H9 (cell line): ENCODE data around the gene HMX1. TPM values are rescaled to one million over a fixed set of nuclear protein-coding genes. Genes with fewer than 3 reads are reported as not detected.

Experiments
- DNase-seq: peaks from one replicate; pipeline ENCODE4 v3.0.0-alpha.2; 2017
- H2AFZ ChIP-seq: one replicate; pipeline ENCODE4 v1.6.1; 2013; ENCODE audit warnings: mild to moderate bottlenecking, low read length, control low read depth, moderate library complexity
- H2AK5ac ChIP-seq: 2 replicates; pipeline ENCODE4 v1.6.1; 2013; ENCODE audit warnings: low read length, control low read depth, mixed read lengths; ENCODE audit not compliant: insufficient read length
- H2BK120ac ChIP-seq: one replicate; pipeline ENCODE4 v1.6.1; 2013; ENCODE audit warnings: low read depth, mild to moderate bottlenecking, low read length, control low read depth, inconsistent platforms; ENCODE audit not compliant: poor library complexity, severe bottlenecking
- H2BK12ac ChIP-seq: 2 replicates; pipeline ENCODE4 v1.6.1; 2013; ENCODE audit warnings: low read length, control low read depth, mixed read lengths, low read depth; ENCODE audit not compliant: insufficient read length
- H2BK15ac ChIP-seq: 2 replicates; pipeline ENCODE4 v1.6.1; 2013; ENCODE audit warnings: low read depth, low read length, control low read depth
- H2BK20ac ChIP-seq: one replicate; pipeline ENCODE4 v1.6.1; 2013; ENCODE audit warnings: low read depth, mild to moderate bottlenecking, low read length, control low read depth, inconsistent platforms; ENCODE audit not compliant: poor library complexity, severe bottlenecking
- H2BK5ac ChIP-seq: 2 replicates; pipeline ENCODE4 v1.6.1; 2013; ENCODE audit warnings: low read length, control low read depth, mixed read lengths; ENCODE audit not compliant: insufficient read length
- H3K14ac ChIP-seq: 2 replicates; pipeline ENCODE4 v1.6.1; 2013; ENCODE audit warnings: low read length, control low read depth; ENCODE audit not compliant: insufficient read depth
- H3K18ac ChIP-seq: 2 replicates; pipeline ENCODE4 v1.6.1; 2013; ENCODE audit warnings: low read depth, mild to moderate bottlenecking, mixed read lengths, low read length, control low read depth; ENCODE audit not compliant: insufficient read length
- H3K23ac ChIP-seq: 2 replicates; pipeline ENCODE4 v1.6.1; 2013; ENCODE audit warnings: low read length, control low read depth, mixed read lengths, low read depth; ENCODE audit not compliant: insufficient read length
- H3K23me2 ChIP-seq: 2 replicates; pipeline ENCODE4 v1.6.1; 2013; ENCODE audit warnings: low read depth, mild to moderate bottlenecking, mixed read lengths, low read length, control low read depth; ENCODE audit not compliant: insufficient read length, poor library complexity, severe bottlenecking
- H3K27ac ChIP-seq: 2 replicates; pipeline ENCODE4 v1.5.1; 2013; ENCODE audit warnings: low read length, control low read depth, mixed read lengths, low read depth; ENCODE audit not compliant: insufficient read length
- H3K27me3 ChIP-seq: 2 replicates; pipeline ENCODE4 v1.6.1; 2013; ENCODE audit warnings: low read length, control low read depth, inconsistent platforms; ENCODE audit not compliant: insufficient read depth
- H3K4ac ChIP-seq: 2 replicates; pipeline ENCODE4 v1.6.1; 2013; ENCODE audit warnings: low read depth, mild to moderate bottlenecking, control low read depth, inconsistent platforms, low read length, moderate library complexity
- H3K4me1 ChIP-seq: 2 replicates; pipeline ENCODE4 v1.6.1; 2013; ENCODE audit warnings: low read length, control low read depth, inconsistent platforms; ENCODE audit not compliant: insufficient read depth
- H3K4me2 ChIP-seq: 2 replicates; pipeline ENCODE4 v1.6.1; 2013; ENCODE audit warnings: low read length, control low read depth, mixed read lengths; ENCODE audit not compliant: insufficient read length, insufficient read depth
- H3K56ac ChIP-seq: 2 replicates; pipeline ENCODE4 v1.6.1; 2013; ENCODE audit warnings: low read depth, mild to moderate bottlenecking, mixed read lengths, low read length, control low read depth; ENCODE audit not compliant: insufficient read length
- H3K79me1 ChIP-seq: 2 replicates; pipeline ENCODE4 v1.6.1; 2013; ENCODE audit warnings: low read depth, mild to moderate bottlenecking, moderate library complexity, low read length, control low read depth, inconsistent platforms; ENCODE audit not compliant: insufficient read depth, poor library complexity, severe bottlenecking
- H3K79me2 ChIP-seq: 2 replicates; pipeline ENCODE4 v1.6.1; 2013; ENCODE audit warnings: low read length, control low read depth, inconsistent platforms; ENCODE audit not compliant: insufficient read depth
- H3K9ac ChIP-seq: 2 replicates; pipeline ENCODE4 v1.6.1; 2013; ENCODE audit warnings: low read length, control low read depth, mixed read lengths; ENCODE audit not compliant: insufficient read length; ENCODE audit errors: extremely low read depth
- H3K9me3 ChIP-seq: one replicate; pipeline ENCODE4 v1.6.1; 2013; ENCODE audit warnings: low read depth, low read length, inconsistent platforms; ENCODE audit not compliant: control insufficient read depth
- H3T11ph ChIP-seq: one replicate; pipeline ENCODE4 v1.6.1; 2013; ENCODE audit warnings: mild to moderate bottlenecking, low read length, control low read depth, inconsistent platforms
- H4K20me1 ChIP-seq: one replicate; pipeline ENCODE4 v1.6.1; 2013; ENCODE audit not compliant: control insufficient read depth, insufficient read length, insufficient read depth
- H4K5ac ChIP-seq: 2 replicates; pipeline ENCODE4 v1.6.1; 2013; ENCODE audit warnings: low read depth, mild to moderate bottlenecking, mixed read lengths, low read length, control low read depth; ENCODE audit not compliant: insufficient read length
- H4K8ac ChIP-seq: replicated peaks from 2 replicates; pipeline ENCODE4 v1.6.1; 2013; ENCODE audit warnings: low read length, control low read depth, mixed read lengths, low read depth; ENCODE audit not compliant: insufficient read length
- H4K91ac ChIP-seq: 2 replicates; pipeline ENCODE4 v1.6.1; 2013; ENCODE audit warnings: low read depth, mild to moderate bottlenecking, moderate library complexity, mixed read lengths, low read length, control low read depth; ENCODE audit not compliant: insufficient read length
- H3K27ac Mint-ChIP-seq, 3 experiments: 2 replicates in 2 of 3; 3 replicates in 1 of 3; pipeline ENCODE4 v1.8.0; 2020 to 2021; ENCODE audit warnings: mixed read lengths in 3 of 3, mild to moderate bottlenecking in 1 of 3, moderate library complexity in 1 of 3
- H3K27me3 Mint-ChIP-seq: 2 replicates; pipeline ENCODE4 v1.8.0; 2021; ENCODE audit warnings: low read depth, mild to moderate bottlenecking, moderate library complexity, mixed read lengths
- H3K36me3 Mint-ChIP-seq, 3 experiments: 2 replicates in 2 of 3; 3 replicates in 1 of 3; pipeline ENCODE4 v1.8.0; 2020 to 2021; ENCODE audit warnings: low read depth in 3 of 3, mixed read lengths in 3 of 3; ENCODE audit not compliant: insufficient read depth in 1 of 3
- H3K4me1 Mint-ChIP-seq, 2 experiments: 2 replicates each; pipeline ENCODE4 v1.8.0; 2020; ENCODE audit warnings: mixed read lengths in 2 of 2
- H3K4me3 Mint-ChIP-seq, 2 experiments: 2 replicates in 1 of 2; 3 replicates in 1 of 2; pipeline ENCODE4 v1.8.0; 2020 to 2021; ENCODE audit warnings: mild to moderate bottlenecking in 2 of 2, mixed read lengths in 2 of 2, moderate library complexity in 1 of 2
- H3K9me3 Mint-ChIP-seq, 2 experiments: 2 replicates in 1 of 2; 3 replicates in 1 of 2; pipeline ENCODE4 v1.8.0; 2020; ENCODE audit warnings: mild to moderate bottlenecking in 2 of 2, mixed read lengths in 2 of 2, moderate library complexity in 1 of 2
- WGBS: extraction: QIAGEN DNeasy Blood & Tissue Kit; methylation state at CpG from one replicate; pipeline ENCODE4 v1.1.7; 2013; ENCODE audit warnings: missing lambda C conversion rate, low lambda C conversion rate, mixed read lengths; ENCODE audit not compliant: insufficient read length; ENCODE audit errors: extremely low coverage; 5-methylcytosine and 5-hydroxymethylcytosine counted together
- total RNA-seq: library from RNA; stranded (reverse); gene quantifications from 2 replicates; pipeline ENCODE4 v1.2.1, GENCODE V29; 2021
- TF ChIP-seq, protein P1 (sequence below): fragments of 200-600 bp; sonication (generic); conservative IDR thresholded peaks from 3 replicates; pipeline ENCODE4 v1.8.0; 2021; ENCODE audit warnings: antibody characterized with exemption, mild to moderate bottlenecking

Gene HMX1
- total RNA-seq, 1 experiment from 2014 or later, result 0.26 TPM

GRCh38 chr4:8906668-8906970 lies 35.0 kb upstream of the HMX1 start:
- Histone ChIP-seq H2AK5ac (no peak overlapping the region), H3K9ac (no peak overlapping the region), H3K14ac (no peak overlapping the region), H2BK15ac (no peak overlapping the region), H3K4me1 (no peaks in the 10 kb centered on the region), H3K18ac (no peak overlapping the region), H3K27me3 (no peaks in the 10 kb centered on the region), H3K79me2 (no peaks in the 10 kb centered on the region), H2BK120ac (no peak overlapping the region), H4K8ac (no peak overlapping the region), H4K5ac (no peak overlapping the region), H3K9me3 (peaks cover 6% of the 10 kb centered on the region), H3K4ac (no peak overlapping the region), H2AFZ (no peak overlapping the region), H4K91ac (no peak overlapping the region), H3K79me1 (no peaks in the 10 kb centered on the region), H3K4me2 (no peak overlapping the region), H3K23ac (no peak overlapping the region), H4K20me1 (no peaks in the 10 kb centered on the region), H3K27ac (no peak overlapping the region), H3K23me2 (no peaks in the 10 kb centered on the region), H2BK12ac (no peak overlapping the region), H2BK5ac (no peak overlapping the region), H2BK20ac (no peak overlapping the region), H3T11ph (no peak overlapping the region), H3K56ac (no peak overlapping the region)
- no peak for DNase-seq
- peaks cover 0 to 2% (median under 1%) of the 10 kb centered on the region in 3 experiments; a peak in 1 of 7 replicates for H3K36me3 Mint-ChIP-seq
- peaks cover 49% of the 10 kb centered on the region for H3K27me3 Mint-ChIP-seq
- TF ChIP-seq, protein P1, sequence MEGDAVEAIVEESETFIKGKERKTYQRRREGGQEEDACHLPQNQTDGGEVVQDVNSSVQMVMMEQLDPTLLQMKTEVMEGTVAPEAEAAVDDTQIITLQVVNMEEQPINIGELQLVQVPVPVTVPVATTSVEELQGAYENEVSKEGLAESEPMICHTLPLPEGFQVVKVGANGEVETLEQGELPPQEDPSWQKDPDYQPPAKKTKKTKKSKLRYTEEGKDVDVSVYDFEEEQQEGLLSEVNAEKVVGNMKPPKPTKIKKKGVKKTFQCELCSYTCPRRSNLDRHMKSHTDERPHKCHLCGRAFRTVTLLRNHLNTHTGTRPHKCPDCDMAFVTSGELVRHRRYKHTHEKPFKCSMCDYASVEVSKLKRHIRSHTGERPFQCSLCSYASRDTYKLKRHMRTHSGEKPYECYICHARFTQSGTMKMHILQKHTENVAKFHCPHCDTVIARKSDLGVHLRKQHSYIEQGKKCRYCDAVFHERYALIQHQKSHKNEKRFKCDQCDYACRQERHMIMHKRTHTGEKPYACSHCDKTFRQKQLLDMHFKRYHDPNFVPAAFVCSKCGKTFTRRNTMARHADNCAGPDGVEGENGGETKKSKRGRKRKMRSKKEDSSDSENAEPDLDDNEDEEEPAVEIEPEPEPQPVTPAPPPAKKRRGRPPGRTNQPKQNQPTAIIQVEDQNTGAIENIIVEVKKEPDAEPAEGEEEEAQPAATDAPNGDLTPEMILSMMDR, result no peak
- H3K9me3 Mint-ChIP-seq, result peaks cover 17 to 20% of the 10 kb centered on the region in 2 experiments
- no peak overlapping the region for H3K27ac Mint-ChIP-seq
- no peaks in the 10 kb centered on the region for H3K4me1 Mint-ChIP-seq
- WGBS, result no CpG with 5 or more reads among the region's 8 CpGs
- H3K4me3 Mint-ChIP-seq, result no peak overlapping the region
